ENCODE measurements around the gene SNX3. TPM values are rescaled to one million over a fixed set of nuclear protein-coding genes. Genes with fewer than 3 reads are reported as not detected.
"Not testable (repeated sequence)": the region's sequence is repeated elsewhere in the genome, so short reads cannot be mapped to it uniquely, and the experiment has no call there.

Gene SNX3
- total and polyA plus RNA-seq, 5 experiments from 2014 or later: 65.1 to 227 (median 163) TPM

GRCh38 chr6:108288742-108289141 lies 27.9 kb upstream of the SNX3 start:
- Mint-ChIP-seq H3K27me3 (no peaks in the 10 kb centered on the region), H3K4me3 (no peak overlapping the region), H3K36me3 (no peaks in the 10 kb centered on the region), H3K4me1 (peaks cover 0 to 5% (median 3%) of the 10 kb centered on the region in 4 donors), H3K27ac (no peak overlapping the region), H3K9me3 (no peaks in the 10 kb centered on the region)
- ATAC-seq: no peak
- POLR2A ChIA-PET: no interaction called here
- DNase-seq: no peak

- no peak for DNase-seq
- ATAC-seq: no peak
- POLR2A ChIA-PET: no interaction called here
- no peaks in the 10 kb centered on the region for H3K9me3 Mint-ChIP-seq
- H3K27ac Mint-ChIP-seq: no peak overlapping the region
- H3K27me3 Mint-ChIP-seq: no peaks in the 10 kb centered on the region
- peaks cover 0 to 5% (median 2%) of the 10 kb centered on the region in 4 donors for H3K4me1 Mint-ChIP-seq
- H3K4me3 Mint-ChIP-seq: no peak overlapping the region
- no peaks in the 10 kb centered on the region for H3K36me3 Mint-ChIP-seq
Observed at GRCh38 chr6:108287373-108287772, 26.5 kb upstream of the SNX3 start.

- H3K4me1 Mint-ChIP-seq: peaks cover 0 to 5% (median 2%) of the 10 kb centered on the region in 4 donors
- ATAC-seq (no peak), DNase-seq (no peak)
- H3K9me3 Mint-ChIP-seq: no peaks in the 10 kb centered on the region
- H3K27ac Mint-ChIP-seq: no peak overlapping the region
- H3K36me3 Mint-ChIP-seq: no peaks in the 10 kb centered on the region
- POLR2A ChIA-PET: no interaction called here
- no peaks in the 10 kb centered on the region for H3K27me3 Mint-ChIP-seq
- no peak overlapping the region for H3K4me3 Mint-ChIP-seq
Observed at GRCh38 chr6:108286366-108286765, 25.5 kb upstream of the SNX3 start.

GRCh38 chr6:108285381-108285780 lies 24.5 kb upstream of the SNX3 start:
- H3K4me3 Mint-ChIP-seq: no peak overlapping the region

GRCh38 chr6:108277831-108278230 lies 17.0 kb upstream of the SNX3 start:
- Mint-ChIP-seq H3K4me3 (no peak overlapping the region), H3K27ac (no peak overlapping the region), H3K27me3 (peaks cover 0 to 5% (median 0%) of the 10 kb centered on the region in 5 donors), H3K36me3 (no peaks in the 10 kb centered on the region), H3K4me1 (no peaks in the 10 kb centered on the region), H3K9me3 (no peaks in the 10 kb centered on the region)
- no peak for ATAC-seq
- POLR2A ChIA-PET: no interaction called here
- DNase-seq: no peak

More at GRCh38 chr6:108285381-108285780, 24.5 kb upstream of the SNX3 start:
- POLR2A ChIA-PET: no interaction called here
- Mint-ChIP-seq H3K27ac (no peak overlapping the region), H3K4me1 (peaks cover 0 to 5% (median 2%) of the 10 kb centered on the region in 4 donors), H3K27me3 (no peaks in the 10 kb centered on the region), H3K36me3 (no peaks in the 10 kb centered on the region), H3K9me3 (no peaks in the 10 kb centered on the region)
- ATAC-seq (no peak), DNase-seq (no peak)

GRCh38 chr6:108277295-108277694 lies 16.5 kb upstream of the SNX3 start:
- Mint-ChIP-seq H3K9me3 (no peaks in the 10 kb centered on the region), H3K27me3 (peaks cover 0 to 5% (median 2%) of the 10 kb centered on the region in 5 donors), H3K4me3 (no peak overlapping the region), H3K36me3 (no peaks in the 10 kb centered on the region), H3K27ac (no peak overlapping the region), H3K4me1 (no peaks in the 10 kb centered on the region)
- no peak for DNase-seq
- POLR2A ChIA-PET: no interaction called here
- ATAC-seq: no peak

GRCh38 chr6:108275976-108276375 lies 15.1 kb upstream of the SNX3 start:
- H3K27ac Mint-ChIP-seq: peak overlapping the region in 1 of 10 donors; percentile 3
- POLR2A ChIA-PET: no interaction called here
- no peaks in the 10 kb centered on the region for H3K36me3 Mint-ChIP-seq
- no peak for DNase-seq
- no peaks in the 10 kb centered on the region for H3K4me1 Mint-ChIP-seq
- no peak for ATAC-seq
- H3K27me3 Mint-ChIP-seq: peaks cover 0 to 5% (median 2%) of the 10 kb centered on the region in 5 donors
- no peaks in the 10 kb centered on the region for H3K9me3 Mint-ChIP-seq
- H3K4me3 Mint-ChIP-seq: no peak overlapping the region

- Mint-ChIP-seq H3K27ac (no peak overlapping the region), H3K27me3 (peaks cover 0 to 5% (median 2%) of the 10 kb centered on the region in 5 donors), H3K36me3 (no peaks in the 10 kb centered on the region), H3K4me3 (no peak overlapping the region), H3K9me3 (no peaks in the 10 kb centered on the region), H3K4me1 (no peaks in the 10 kb centered on the region)
- no peak for DNase-seq
- POLR2A ChIA-PET: no interaction called here
- ATAC-seq: no peak
Observed at GRCh38 chr6:108274546-108274945, 13.7 kb upstream of the SNX3 start.

- H3K4me3 Mint-ChIP-seq, H3K27ac Mint-ChIP-seq, H3K36me3 Mint-ChIP-seq, H3K4me1 Mint-ChIP-seq, DNase-seq, H3K27me3 Mint-ChIP-seq, ATAC-seq, H3K9me3 Mint-ChIP-seq, POLR2A ChIA-PET: not testable (repeated sequence)
Observed at GRCh38 chr6:108269955-108270354, 9.1 kb upstream of the SNX3 start.

- DNase-seq (no peak), ATAC-seq (no peak)
- H3K36me3 Mint-ChIP-seq: no peaks in the 10 kb centered on the region
- no peaks in the 10 kb centered on the region for H3K9me3 Mint-ChIP-seq
- POLR2A ChIA-PET: no interaction called here
- peaks cover 0 to 5% (median 0%) of the 10 kb centered on the region in 5 donors for H3K27me3 Mint-ChIP-seq
- no peaks in the 10 kb centered on the region for H3K4me1 Mint-ChIP-seq
- H3K27ac Mint-ChIP-seq: peak overlapping the region in 1 of 10 donors; percentile 48
- no peak overlapping the region for H3K4me3 Mint-ChIP-seq
Observed at GRCh38 chr6:108268845-108269244, 8.0 kb upstream of the SNX3 start.

- ATAC-seq: no peak
- POLR2A ChIA-PET: no interaction called here
Observed at GRCh38 chr6:108263371-108263770, 2.5 kb upstream of the SNX3 start.

GRCh38 chr6:108260126-108260808 lies 573 bp downstream of the SNX3 start:
- no peaks in the 10 kb centered on the region for H3K27me3 Mint-ChIP-seq
- DNase-seq (peak in 6 of 10 donors; percentile 2 to 25 (median 10)), ATAC-seq (peak; percentile 7 to 10)
- H3K27ac Mint-ChIP-seq: peak overlapping the region; percentile 86 to 99 (median 96)
- POLR2A ChIA-PET: interaction anchor here (0.9 to 4.1 kb wide), 8 partner anchors 9 to 1122 kb away, joined by 3 to 36 read pairs (median 6); partner anchors contain the start of genes AFG1L, CD164, OSTM1 and SESN1
- H3K4me1 Mint-ChIP-seq: peaks cover 5 to 50% (median 30%) of the 10 kb centered on the region in 4 donors
- H3K36me3 Mint-ChIP-seq: peaks cover 0 to 9% (median 0%) of the 10 kb centered on the region in 3 donors
- peak overlapping the region; percentile 86 to 97 (median 92) for H3K4me3 Mint-ChIP-seq
- no peaks in the 10 kb centered on the region for H3K9me3 Mint-ChIP-seq

More at GRCh38 chr6:108263371-108263770, 2.5 kb upstream of the SNX3 start:
- DNase-seq: no peak
- Mint-ChIP-seq H3K36me3 (no peaks in the 10 kb centered on the region), H3K4me3 (peak overlapping the region in 1 of 10 donors; percentile 4), H3K9me3 (no peaks in the 10 kb centered on the region), H3K27ac (no peak overlapping the region), H3K27me3 (no peaks in the 10 kb centered on the region), H3K4me1 (peaks cover 2 to 22% (median 12%) of the 10 kb centered on the region in 4 donors)

- Mint-ChIP-seq H3K9me3 (no peaks in the 10 kb centered on the region), H3K4me1 (peaks cover 19 to 91% (median 77%) of the 10 kb centered on the region in 4 donors), H3K4me3 (peak overlapping the region in 1 of 10 donors; percentile 2), H3K27ac (peak overlapping the region in 6 of 10 donors; percentile 7 to 49 (median 30)), H3K36me3 (peaks cover 5 to 44% (median 8%) of the 10 kb centered on the region in 3 donors), H3K27me3 (no peaks in the 10 kb centered on the region)
- POLR2A ChIA-PET: interaction anchor here (1.1 kb wide), 1 partner anchor 40 kb away, joined by 3 read pairs; no protein-coding TSS in a partner anchor
- DNase-seq (no peak), ATAC-seq (no peak)
Observed at GRCh38 chr6:108254433-108255410, 6.1 kb downstream of the SNX3 start.
